ENCODE results near the gene RALGAPA2. TPM values are rescaled to one million over a fixed set of nuclear protein-coding genes. Genes with fewer than 3 reads are reported as not detected.

Gene RALGAPA2
- total and polyA plus RNA-seq, 2 donors (not counting 3 experiments of a cell fraction or from before 2014, with no cell fraction given): 10.0 to 46.8 TPM

- Histone ChIP-seq H3K9ac (replicated peaks; ENCODE audit: extremely low read depth, insufficient read depth, low read length) (no peak overlapping the region), H3K4me2 (ENCODE audit: insufficient read depth, low read length) (no peak overlapping the region), H3K36me3 (ENCODE audit: control insufficient read depth in 2 of 2, extremely low read depth in 1 of 2, insufficient read depth in 2 of 2, low read length in 2 of 2) (peaks cover 2 to 12% of the 10 kb centered on the region in 2 experiments), H3K79me2 (ENCODE audit: control insufficient read depth, insufficient read depth, low read length) (no peaks in the 10 kb centered on the region), H3K4me1 (ENCODE audit: control insufficient read depth, extremely low read depth, insufficient read depth, low read length) (no peaks in the 10 kb centered on the region), H2AFZ (ENCODE audit: low read depth, low read length) (no peak overlapping the region), H3K9me3 (replicated peaks; ENCODE audit: control insufficient read depth, insufficient read depth, low read length) (no peaks in the 10 kb centered on the region), H3K9me1 (replicated peaks; ENCODE audit: control insufficient read depth, extremely low read depth, insufficient read depth, low read length) (no peaks in the 10 kb centered on the region), H3K4me3 (replicated peaks in 1 of 3; ENCODE audit: insufficient read depth in 1 of 3, low read depth in 1 of 3, low read length in 3 of 3) (no peak overlapping the region), H4K20me1 (replicated peaks; ENCODE audit: control insufficient read depth, extremely low read depth, insufficient read depth, low read length) (no peaks in the 10 kb centered on the region), H3K27me3 (ENCODE audit: control insufficient read depth in 2 of 2, insufficient read depth in 2 of 2, low read length in 2 of 2) (no peaks in the 10 kb centered on the region), H3K27ac (ENCODE audit: insufficient read depth, low read depth, low read length) (no peak overlapping the region)
- no TSS peak for BruUV-seq (replicated peaks)
- no peak for TF ChIP-seq CTCF (IDR thresholded peaks at IDR 0.05; ENCODE audit: extremely low read depth in 1 of 2, insufficient read depth in 1 of 2, low read depth in 1 of 2, low read length in 2 of 2)
- no peak for TF ChIP-seq POLR2A (IDR thresholded peaks at IDR 0.05; ENCODE audit: low read depth, low read length)
- no peak for TF ChIP-seq POLR2AphosphoS5 (IDR thresholded peaks at IDR 0.05; ENCODE audit: insufficient read depth, low read depth, low read length)
- no peak for TF ChIP-seq MAX (IDR thresholded peaks at IDR 0.05; ENCODE audit: insufficient read depth, insufficient read length)
- no peak for TF ChIP-seq MYC (IDR thresholded peaks at IDR 0.05; ENCODE audit: low read depth, low read length)
- TF ChIP-seq FOS (IDR thresholded peaks at IDR 0.05; ENCODE audit: borderline replicate concordance, insufficient read depth, low read length): no peak
- no peak for TF ChIP-seq JUN (IDR thresholded peaks at IDR 0.05; ENCODE audit: borderline replicate concordance, insufficient read depth, insufficient read length, low read depth)
- no peak for TF ChIP-seq EZH2 (IDR thresholded peaks at IDR 0.05; ENCODE audit: borderline replicate concordance, low read depth, low read length, severe bottlenecking)
- no peak for TF ChIP-seq GATA2 (IDR thresholded peaks at IDR 0.05; ENCODE audit: insufficient read depth, insufficient read length, low read depth, low read length)
- intact Hi-C loops (cut with micrococcal nuclease) (no loop called here), dilution Hi-C loops (cut with MboI; ENCODE audit: extremely low pct_ligation_motif_present, low sequenced_read_pairs) (no loop called here)
- POLR2A ChIA-PET: interaction anchor here (0.7 kb wide), 1 partner anchor 257 kb away, joined by 3 read pairs; no protein-coding TSS in a partner anchor
- no peak for FAIRE-seq
- DNase-seq (ENCODE audit: low read depth, low spot score): no peak
- CTCF ChIA-PET: interaction anchor here (0.9 kb wide), 1 partner anchor 196 kb away, joined by 3 read pairs; no protein-coding TSS in a partner anchor
Observed at GRCh38 chr20:20641783-20642182, 70.7 kb downstream of the RALGAPA2 start.

Measured in endothelial cell of umbilical vein (primary cell).